ENCODE data around the gene SAMD8.

GRCh38 chr10:75165684-75166622 lies 54.5 kb downstream of the SAMD8 start:
- TF ChIP-seq CTCF (conservative IDR thresholded peaks at IDR 0.05; ENCODE audit: low read depth, low read length) (no peak), EZH2 (IDR thresholded peaks at IDR 0.05; ENCODE audit: borderline replicate concordance, low read depth, low read length, poor library complexity, severe bottlenecking) (no peak)
